ENCODE data around the gene FSTL4.

The FSTL4 gene

GRCh38 chr5:133262690-133263089, 349.7 kb downstream of the FSTL4 start:
- Histone ChIP-seq H4K20me1 (ENCODE audit: insufficient read depth, low read length) (no peaks in the 10 kb centered on the region), H3K79me2 (ENCODE audit: low read length) (no peaks in the 10 kb centered on the region), H3K4me3 (ENCODE audit: low read length) (no peak overlapping the region), H3K9ac (ENCODE audit: low read length) (no peak overlapping the region), H2AFZ (ENCODE audit: low read length) (no peak overlapping the region), H3K27me3 (replicated peaks; ENCODE audit: insufficient read depth, low read length) (no peaks in the 10 kb centered on the region), H3K9me3 (replicated peaks; ENCODE audit: insufficient read depth, low read length) (no peaks in the 10 kb centered on the region), H3K36me3 (replicated peaks; ENCODE audit: insufficient read depth, low read length) (no peaks in the 10 kb centered on the region), H3K4me1 (ENCODE audit: low read length) (peaks cover 43% of the 10 kb centered on the region), H3K4me2 (ENCODE audit: low read depth, low read length) (no peak overlapping the region), H3K27ac (ENCODE audit: low read length) (no peak overlapping the region), H3K9me2 (replicated peaks; ENCODE audit: insufficient read depth, low read length) (no peaks in the 10 kb centered on the region), H3F3A (ENCODE audit: insufficient read depth, low read length) (no peaks in the 10 kb centered on the region)
- no peak for TF ChIP-seq EZH2 (optimal IDR thresholded peaks at IDR 0.05; ENCODE audit: low read depth, low read length)
- no peak for TF ChIP-seq EZH2phosphoT487 (IDR thresholded peaks at IDR 0.05; ENCODE audit: low read length)
- no peak for TF ChIP-seq CTCF (IDR thresholded peaks at IDR 0.05; ENCODE audit: low read length)
- no peak for DNase-seq

- H3K4me3 ChIP-seq (ENCODE audit: low read length) = no peak overlapping the region
- H3K4me1 ChIP-seq (ENCODE audit: low read length) = peaks cover 36% of the 10 kb centered on the region
- H2AFZ ChIP-seq (ENCODE audit: low read length) = no peak overlapping the region
- no peaks in the 10 kb centered on the region for H3K79me2 ChIP-seq (ENCODE audit: low read length)
- no peaks in the 10 kb centered on the region for H3K27me3 ChIP-seq (replicated peaks; ENCODE audit: insufficient read depth, low read length)
- DNase-seq = no peak
- no peak overlapping the region for H3K9ac ChIP-seq (ENCODE audit: low read length)
- no peak overlapping the region for H3K27ac ChIP-seq (ENCODE audit: low read length)
- H3K9me2 ChIP-seq (replicated peaks; ENCODE audit: insufficient read depth, low read length) = no peaks in the 10 kb centered on the region
- H3K9me3 ChIP-seq (replicated peaks; ENCODE audit: insufficient read depth, low read length) = no peaks in the 10 kb centered on the region
- H3K36me3 ChIP-seq (replicated peaks; ENCODE audit: insufficient read depth, low read length) = no peaks in the 10 kb centered on the region
- no peak overlapping the region for H3K4me2 ChIP-seq (ENCODE audit: low read depth, low read length)
- no peaks in the 10 kb centered on the region for H4K20me1 ChIP-seq (ENCODE audit: insufficient read depth, low read length)
- no peaks in the 10 kb centered on the region for H3F3A ChIP-seq (ENCODE audit: insufficient read depth, low read length)
- TF ChIP-seq EZH2 (optimal IDR thresholded peaks at IDR 0.05; ENCODE audit: low read depth, low read length) (no peak), EZH2phosphoT487 (IDR thresholded peaks at IDR 0.05; ENCODE audit: low read length) (no peak), CTCF (IDR thresholded peaks at IDR 0.05; ENCODE audit: low read length) (no peak)
Observed at GRCh38 chr5:133261993-133262392, 350.3 kb downstream of the FSTL4 start.

GRCh38 chr5:133260715-133261114, 351.6 kb downstream of the FSTL4 start:
- no peaks in the 10 kb centered on the region for H3K9me3 ChIP-seq (replicated peaks; ENCODE audit: insufficient read depth, low read length)
- TF ChIP-seq EZH2phosphoT487 (IDR thresholded peaks at IDR 0.05; ENCODE audit: low read length) (no peak), CTCF (IDR thresholded peaks at IDR 0.05; ENCODE audit: low read length) (no peak), EZH2 (optimal IDR thresholded peaks at IDR 0.05; ENCODE audit: low read depth, low read length) (no peak)
- peaks cover 32% of the 10 kb centered on the region for H3K4me1 ChIP-seq (ENCODE audit: low read length)
- H3K4me3 ChIP-seq (ENCODE audit: low read length) = no peak overlapping the region
- DNase-seq = no peak
- H3K4me2 ChIP-seq (ENCODE audit: low read depth, low read length) = no peak overlapping the region
- no peak overlapping the region for H3K27ac ChIP-seq (ENCODE audit: low read length)
- H3K9ac ChIP-seq (ENCODE audit: low read length) = no peak overlapping the region
- H3F3A ChIP-seq (ENCODE audit: insufficient read depth, low read length) = no peaks in the 10 kb centered on the region
- no peaks in the 10 kb centered on the region for H3K27me3 ChIP-seq (replicated peaks; ENCODE audit: insufficient read depth, low read length)
- H3K79me2 ChIP-seq (ENCODE audit: low read length) = no peaks in the 10 kb centered on the region
- H3K9me2 ChIP-seq (replicated peaks; ENCODE audit: insufficient read depth, low read length) = no peaks in the 10 kb centered on the region
- no peaks in the 10 kb centered on the region for H4K20me1 ChIP-seq (ENCODE audit: insufficient read depth, low read length)
- H3K36me3 ChIP-seq (replicated peaks; ENCODE audit: insufficient read depth, low read length) = no peaks in the 10 kb centered on the region
- no peak overlapping the region for H2AFZ ChIP-seq (ENCODE audit: low read length)
